ENCODE results near the gene PARD3B.

Gene PARD3B

GRCh38 chr2:204853905-204854304 lies 308.6 kb downstream of the PARD3B start:
- Histone ChIP-seq H3K27ac (no peak overlapping the region), H3K4me3 (no peak overlapping the region)
- DNase-seq (ENCODE audit: low spot score): no peak
- TF ChIP-seq, protein P1, sequence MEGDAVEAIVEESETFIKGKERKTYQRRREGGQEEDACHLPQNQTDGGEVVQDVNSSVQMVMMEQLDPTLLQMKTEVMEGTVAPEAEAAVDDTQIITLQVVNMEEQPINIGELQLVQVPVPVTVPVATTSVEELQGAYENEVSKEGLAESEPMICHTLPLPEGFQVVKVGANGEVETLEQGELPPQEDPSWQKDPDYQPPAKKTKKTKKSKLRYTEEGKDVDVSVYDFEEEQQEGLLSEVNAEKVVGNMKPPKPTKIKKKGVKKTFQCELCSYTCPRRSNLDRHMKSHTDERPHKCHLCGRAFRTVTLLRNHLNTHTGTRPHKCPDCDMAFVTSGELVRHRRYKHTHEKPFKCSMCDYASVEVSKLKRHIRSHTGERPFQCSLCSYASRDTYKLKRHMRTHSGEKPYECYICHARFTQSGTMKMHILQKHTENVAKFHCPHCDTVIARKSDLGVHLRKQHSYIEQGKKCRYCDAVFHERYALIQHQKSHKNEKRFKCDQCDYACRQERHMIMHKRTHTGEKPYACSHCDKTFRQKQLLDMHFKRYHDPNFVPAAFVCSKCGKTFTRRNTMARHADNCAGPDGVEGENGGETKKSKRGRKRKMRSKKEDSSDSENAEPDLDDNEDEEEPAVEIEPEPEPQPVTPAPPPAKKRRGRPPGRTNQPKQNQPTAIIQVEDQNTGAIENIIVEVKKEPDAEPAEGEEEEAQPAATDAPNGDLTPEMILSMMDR (IDR thresholded peaks at IDR 0.05): no peak

DNA sequence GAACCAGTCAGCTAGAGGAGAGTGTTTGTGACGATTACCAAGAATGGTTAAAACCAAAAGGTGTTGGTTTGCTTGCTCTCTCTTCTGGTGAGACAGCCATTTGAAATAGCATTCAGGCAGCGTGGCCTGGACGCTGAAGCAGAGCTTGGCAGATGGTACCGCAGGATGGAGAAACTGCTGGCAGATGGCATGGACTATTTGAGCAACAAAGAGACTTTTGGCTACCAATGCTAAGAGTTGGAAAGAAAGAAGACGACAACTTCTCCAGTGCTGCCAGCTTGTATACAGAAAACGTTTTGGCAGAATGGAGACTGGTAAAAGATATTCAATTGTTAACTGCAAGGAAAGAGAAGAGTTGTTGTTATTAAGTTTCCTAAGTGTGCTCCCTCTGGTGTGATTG lies 315.0 kb downstream of the PARD3B start:
- Histone ChIP-seq H3K4me3 (no peak overlapping the region), H3K27ac (no peak overlapping the region)
- no peak for DNase-seq (ENCODE audit: low spot score)
- TF ChIP-seq, protein P1 (IDR thresholded peaks at IDR 0.05): no peak

DNA sequence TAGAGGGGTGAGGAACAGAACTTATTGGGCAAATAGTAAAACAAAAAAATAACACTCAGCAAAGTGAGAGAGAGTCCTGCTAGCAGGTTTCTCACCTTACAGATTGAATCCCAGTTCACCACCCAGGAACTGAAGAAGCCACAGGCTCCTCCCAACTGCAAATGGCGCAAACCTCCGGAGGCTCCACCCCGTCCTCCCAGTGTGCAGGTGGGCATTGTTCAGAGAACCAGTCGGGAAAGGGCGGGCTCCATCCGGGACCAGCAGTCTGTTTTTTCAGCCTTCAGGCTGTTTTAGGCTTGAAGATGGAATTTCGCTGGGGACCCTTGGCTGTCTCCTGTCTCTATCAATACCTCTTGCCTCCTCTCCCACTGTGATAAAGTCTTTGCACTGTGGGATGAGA lies 317.5 kb downstream of the PARD3B start:
- TF ChIP-seq, protein P1 (IDR thresholded peaks at IDR 0.05): no peak
- H3K27ac ChIP-seq: no peak overlapping the region
- DNase-seq (ENCODE audit: low spot score): no peak
- no peak overlapping the region for H3K4me3 ChIP-seq

GRCh38 chr2:204863336-204863735 lies 318.1 kb downstream of the PARD3B start:
- Histone ChIP-seq H3K27ac (no peak overlapping the region), H3K4me3 (no peak overlapping the region)
- no peak for DNase-seq (ENCODE audit: low spot score)
- TF ChIP-seq, protein P1 (IDR thresholded peaks at IDR 0.05): no peak

DNA sequence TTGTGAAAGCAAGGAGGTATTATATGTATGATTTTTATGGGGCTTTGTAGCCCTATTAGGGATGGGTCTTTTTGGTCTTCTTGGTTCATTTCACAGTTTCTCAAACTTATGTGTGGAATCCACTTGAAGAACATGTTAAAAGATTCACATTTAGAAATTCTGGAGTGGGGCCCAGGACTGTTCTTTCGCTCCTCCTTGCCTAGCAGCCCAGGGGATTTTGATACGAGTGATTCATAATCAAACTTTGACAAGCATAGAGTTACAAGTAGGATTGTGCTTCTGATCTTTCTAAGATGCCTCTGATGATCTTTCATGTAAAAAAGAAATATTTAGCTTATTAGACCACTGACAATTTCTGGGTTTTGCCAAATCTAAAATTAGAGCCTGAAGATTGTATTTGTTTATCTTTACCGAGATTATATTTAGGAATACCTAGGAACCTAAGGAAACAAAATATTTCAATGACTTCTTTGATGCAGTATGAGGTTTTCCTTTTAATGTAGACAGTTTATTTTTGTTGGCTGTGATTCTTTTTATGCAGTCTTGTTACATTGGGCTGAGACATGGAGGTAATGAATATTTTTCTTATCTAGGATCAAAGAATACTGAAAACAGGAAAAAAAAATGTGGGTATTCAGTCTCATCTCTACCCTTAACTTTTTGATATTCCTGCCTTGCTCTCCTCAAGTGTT lies 324.0 kb downstream of the PARD3B start:
- Histone ChIP-seq H3K4me3 (no peak overlapping the region), H3K27ac (no peak overlapping the region)
- TF ChIP-seq, protein P1 (IDR thresholded peaks at IDR 0.05): no peak
- no peak for DNase-seq (ENCODE audit: low spot score)

DNA sequence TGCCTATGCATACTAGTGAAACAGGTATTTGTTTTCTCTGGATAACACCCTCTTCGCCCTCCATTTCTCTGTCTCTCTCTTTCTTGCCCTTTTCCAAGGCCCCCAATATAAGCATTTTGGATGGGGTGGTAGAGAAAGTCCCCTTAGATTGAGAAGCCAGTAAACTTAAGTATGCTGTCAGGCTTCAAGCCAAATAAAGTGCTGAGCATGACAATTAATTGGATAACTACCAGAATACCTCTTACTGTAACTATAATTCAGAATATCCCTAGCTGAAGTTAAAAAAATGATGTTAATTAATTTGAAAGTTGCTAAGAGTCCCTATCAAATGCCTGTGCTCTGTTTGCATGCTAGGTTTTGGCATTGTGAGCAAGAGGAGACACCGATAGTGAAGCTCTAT lies 324.8 kb downstream of the PARD3B start:
- Histone ChIP-seq H3K27ac (no peak overlapping the region), H3K4me3 (no peak overlapping the region)
- DNase-seq (ENCODE audit: low spot score): no peak
- TF ChIP-seq, protein P1 (IDR thresholded peaks at IDR 0.05): no peak

GRCh38 chr2:204871231-204871953 lies 326.1 kb downstream of the PARD3B start:
- no peak overlapping the region for H3K4me3 ChIP-seq
- no peak overlapping the region for H3K27ac ChIP-seq
- no peak for DNase-seq (ENCODE audit: low spot score)
- TF ChIP-seq, protein P1 (IDR thresholded peaks at IDR 0.05): no peak
